ENCODE measurements around the gene TRIM41.
"Not testable (repeated sequence)": the region's sequence is repeated elsewhere in the genome, so short reads cannot be mapped to it uniquely, and the experiment has no call there.

TRIM41 gene

GRCh38 chr5:181283841-181284755 lies 61.0 kb downstream of the TRIM41 start:
- DNase-seq (ENCODE audit: low read depth in 2 of 2) = not testable (repeated sequence)
